Measurements from ENCODE around the gene NFYB. TPM values are rescaled to one million over a fixed set of nuclear protein-coding genes. Genes with fewer than 3 reads are reported as not detected.
"Not testable (repeated sequence)": the region's sequence is repeated elsewhere in the genome, so short reads cannot be mapped to it uniquely, and the experiment has no call there.

Gene NFYB
- total RNA-seq, 1 donor from 2014 or later = 100 TPM

- Histone ChIP-seq H3K27ac (no peak overlapping the region), H3K4me2 (no peak overlapping the region), H3K27me3 (no peaks in the 10 kb centered on the region), H3F3A (ENCODE audit: low read depth) (no peaks in the 10 kb centered on the region), H2AFZ (replicated peaks) (no peak overlapping the region), H3K9me3 (ENCODE audit: low read depth) (no peaks in the 10 kb centered on the region), H3K4me3 (no peak overlapping the region), H3K9ac (no peak overlapping the region), H3K79me2 (ENCODE audit: low read depth) (no peaks in the 10 kb centered on the region), H3K36me3 (no peaks in the 10 kb centered on the region), H4K20me1 (ENCODE audit: low read depth) (no peaks in the 10 kb centered on the region), H3K4me1 (no peaks in the 10 kb centered on the region)
- Mint-ChIP-seq H3K4me3 (no peak overlapping the region), H3K27me3 (ENCODE audit: insufficient read depth, low read depth) (peaks cover 2% of the 10 kb centered on the region), H3K9me3 (no peaks in the 10 kb centered on the region), H3K27ac (no peak overlapping the region), H3K4me1 (peaks cover 18% of the 10 kb centered on the region), H3K36me3 (peaks cover 2% of the 10 kb centered on the region)
- DNase-seq (ENCODE audit: low spot score) = no peak
- TF ChIP-seq EZH2phosphoT487 (IDR thresholded peaks at IDR 0.05) = no peak
Observed at GRCh38 chr12:104165801-104166200, 27.8 kb upstream of the NFYB start.

- no peaks in the 10 kb centered on the region for H3K27me3 ChIP-seq
- H3K27me3 Mint-ChIP-seq (ENCODE audit: insufficient read depth, low read depth) = peaks cover 2% of the 10 kb centered on the region
Observed at GRCh38 chr12:104164634-104165033, 26.6 kb upstream of the NFYB start.

GRCh38 chr12:104163631-104164030, 25.6 kb upstream of the NFYB start:
- Histone ChIP-seq H3K79me2 (ENCODE audit: low read depth) (no peaks in the 10 kb centered on the region), H3K36me3 (no peaks in the 10 kb centered on the region), H3K27me3 (no peaks in the 10 kb centered on the region), H3K27ac (no peak overlapping the region), H3F3A (ENCODE audit: low read depth) (no peaks in the 10 kb centered on the region), H3K4me1 (no peaks in the 10 kb centered on the region), H3K4me3 (no peak overlapping the region), H3K4me2 (no peak overlapping the region), H2AFZ (replicated peaks) (no peak overlapping the region), H3K9ac (no peak overlapping the region), H3K9me3 (ENCODE audit: low read depth) (no peaks in the 10 kb centered on the region), H4K20me1 (ENCODE audit: low read depth) (no peaks in the 10 kb centered on the region)
- no peak for DNase-seq (ENCODE audit: low spot score)
- Mint-ChIP-seq H3K27ac (no peak overlapping the region), H3K27me3 (ENCODE audit: insufficient read depth, low read depth) (peaks cover 2% of the 10 kb centered on the region), H3K4me1 (peaks cover 18% of the 10 kb centered on the region), H3K36me3 (peaks cover 2% of the 10 kb centered on the region), H3K4me3 (no peak overlapping the region), H3K9me3 (no peaks in the 10 kb centered on the region)
- TF ChIP-seq CTCF (IDR thresholded peaks at IDR 0.05) (no peak), EZH2phosphoT487 (IDR thresholded peaks at IDR 0.05) (no peak), EZH2 (IDR thresholded peaks at IDR 0.05) (no peak)

More at GRCh38 chr12:104164634-104165033, 26.6 kb upstream of the NFYB start:
- DNase-seq (ENCODE audit: low spot score) = peak; percentile 40
- Histone ChIP-seq H3K9me3 (ENCODE audit: low read depth) (no peaks in the 10 kb centered on the region), H3K27ac (no peak overlapping the region), H3K4me3 (no peak overlapping the region), H4K20me1 (ENCODE audit: low read depth) (no peaks in the 10 kb centered on the region), H3K9ac (no peak overlapping the region), H3K79me2 (ENCODE audit: low read depth) (no peaks in the 10 kb centered on the region), H2AFZ (replicated peaks) (no peak overlapping the region), H3K4me1 (no peaks in the 10 kb centered on the region), H3K4me2 (no peak overlapping the region), H3K36me3 (no peaks in the 10 kb centered on the region), H3F3A (ENCODE audit: low read depth) (no peaks in the 10 kb centered on the region)
- Mint-ChIP-seq H3K4me1 (peaks cover 18% of the 10 kb centered on the region), H3K27ac (peak overlapping the region; percentile 42), H3K4me3 (no peak overlapping the region), H3K9me3 (no peaks in the 10 kb centered on the region), H3K36me3 (peaks cover 2% of the 10 kb centered on the region)
- TF ChIP-seq EZH2 (IDR thresholded peaks at IDR 0.05) (no peak), EZH2phosphoT487 (IDR thresholded peaks at IDR 0.05) (no peak), CTCF (IDR thresholded peaks at IDR 0.05) (no peak)

GRCh38 chr12:104163028-104163427, 25.0 kb upstream of the NFYB start:
- not testable (repeated sequence) for H2AFZ ChIP-seq (replicated peaks); H3K36me3 ChIP-seq; H3K27ac Mint-ChIP-seq; H3K9me3 Mint-ChIP-seq; H3K9me3 ChIP-seq (ENCODE audit: low read depth); H3K79me2 ChIP-seq (ENCODE audit: low read depth); H3K4me3 ChIP-seq; H3K27ac ChIP-seq; H3K9ac ChIP-seq; H3K4me2 ChIP-seq; H3F3A ChIP-seq (ENCODE audit: low read depth); H3K36me3 Mint-ChIP-seq; H3K27me3 ChIP-seq; H3K27me3 Mint-ChIP-seq (ENCODE audit: insufficient read depth, low read depth); H4K20me1 ChIP-seq (ENCODE audit: low read depth); H3K4me3 Mint-ChIP-seq; H3K4me1 ChIP-seq; DNase-seq (ENCODE audit: low spot score)
- H3K4me1 Mint-ChIP-seq = peaks cover 18% of the 10 kb centered on the region
